Measurements from ENCODE around the gene AUTS2.

The AUTS2 gene

DNA sequence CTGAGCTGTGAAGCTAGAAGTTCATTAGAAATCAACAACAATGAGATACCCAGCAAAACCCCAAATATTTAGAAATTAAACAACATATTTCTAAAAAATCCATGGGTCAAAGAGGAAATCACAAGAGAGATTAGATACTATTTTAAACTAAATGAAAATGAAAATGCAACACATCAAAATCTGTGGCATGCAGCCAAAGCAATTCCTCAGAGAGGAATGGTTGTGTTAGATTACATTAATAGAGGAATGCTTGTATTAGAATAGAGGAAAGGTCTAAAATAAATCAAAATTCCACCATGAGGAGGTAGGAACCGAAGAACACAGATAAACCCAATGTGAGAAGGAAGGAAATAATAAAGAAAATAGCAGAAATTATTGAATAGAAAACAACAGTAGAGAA is 891.5 kb downstream of the AUTS2 start:
- H3K9me3 ChIP-seq (ENCODE audit: control insufficient read depth in 5 of 5, low read length in 5 of 5), result peaks cover 0 to 3% (median 0%) of the 10 kb centered on the region in 5 donors
- no peak overlapping the region for H3K27ac ChIP-seq (ENCODE audit: low read depth, low read length)
- no peak overlapping the region for H3K9ac ChIP-seq (ENCODE audit: low read length in 5 of 5)
- no peaks in the 10 kb centered on the region for H3K27me3 ChIP-seq (ENCODE audit: control insufficient read depth in 5 of 5, insufficient read depth in 4 of 5, low read length in 5 of 5)
- H3K36me3 ChIP-seq (ENCODE audit: control insufficient read depth in 5 of 5, insufficient read depth in 5 of 5, low read length in 5 of 5), result no peaks in the 10 kb centered on the region
- peaks cover 0 to 11% (median 7%) of the 10 kb centered on the region in 5 donors for H3K4me1 ChIP-seq (ENCODE audit: control insufficient read depth in 5 of 5, insufficient read depth in 5 of 5, low read length in 5 of 5)
- no peak overlapping the region for H3K4me3 ChIP-seq (ENCODE audit: low read depth in 1 of 5, low read length in 5 of 5)

DNA sequence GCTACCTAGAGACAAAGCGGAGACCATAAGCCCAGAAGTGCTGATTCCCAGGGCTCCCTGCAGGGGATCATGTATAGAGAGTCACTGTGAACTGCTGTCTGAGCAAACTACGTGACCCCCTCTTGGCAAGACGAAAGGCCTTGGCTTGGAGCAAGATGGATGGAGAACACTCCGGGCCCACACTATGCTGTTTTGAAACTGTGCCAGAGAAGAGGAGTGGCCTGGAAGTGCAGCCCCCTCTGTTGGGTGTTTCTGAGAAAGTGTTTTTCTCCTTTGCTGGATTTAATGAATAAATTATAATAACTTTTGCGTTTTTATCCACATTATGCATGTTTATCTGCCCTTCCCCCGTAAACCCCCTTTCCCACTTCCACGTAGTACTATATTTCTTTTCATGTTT is 894.4 kb downstream of the AUTS2 start:
- H3K4me1 ChIP-seq (ENCODE audit: control insufficient read depth in 5 of 5, insufficient read depth in 5 of 5, low read length in 5 of 5), result peaks cover 0 to 11% (median 7%) of the 10 kb centered on the region in 5 donors
- H3K9me3 ChIP-seq (ENCODE audit: control insufficient read depth in 5 of 5, low read length in 5 of 5), result peaks cover 0 to 2% (median 0%) of the 10 kb centered on the region in 5 donors
- H3K9ac ChIP-seq (ENCODE audit: low read length in 5 of 5), result no peak overlapping the region
- H3K4me3 ChIP-seq (ENCODE audit: low read depth in 1 of 5, low read length in 5 of 5), result no peak overlapping the region
- no peaks in the 10 kb centered on the region for H3K27me3 ChIP-seq (ENCODE audit: control insufficient read depth in 5 of 5, insufficient read depth in 4 of 5, low read length in 5 of 5)
- peaks cover 0 to 2% (median 0%) of the 10 kb centered on the region in 5 donors for H3K36me3 ChIP-seq (ENCODE audit: control insufficient read depth in 5 of 5, insufficient read depth in 5 of 5, low read length in 5 of 5)
- no peak overlapping the region for H3K27ac ChIP-seq (ENCODE audit: low read depth, low read length)

GRCh38 chr7:70494225-70495032 is 896.2 kb downstream of the AUTS2 start:
- Histone ChIP-seq H3K4me3 (ENCODE audit: low read depth in 1 of 5, low read length in 5 of 5) (no peak overlapping the region), H3K9me3 (ENCODE audit: control insufficient read depth in 5 of 5, low read length in 5 of 5) (peaks cover 0 to 2% (median 0%) of the 10 kb centered on the region in 5 donors), H3K27ac (ENCODE audit: low read depth, low read length) (no peak overlapping the region), H3K36me3 (ENCODE audit: control insufficient read depth in 5 of 5, insufficient read depth in 5 of 5, low read length in 5 of 5) (peaks cover 0 to 2% (median 0%) of the 10 kb centered on the region in 5 donors), H3K9ac (ENCODE audit: low read length in 5 of 5) (no peak overlapping the region), H3K4me1 (ENCODE audit: control insufficient read depth in 5 of 5, insufficient read depth in 5 of 5, low read length in 5 of 5) (peaks cover 0 to 9% (median 4%) of the 10 kb centered on the region in 5 donors), H3K27me3 (ENCODE audit: control insufficient read depth in 5 of 5, insufficient read depth in 4 of 5, low read length in 5 of 5) (no peaks in the 10 kb centered on the region)

GRCh38 chr7:70495033-70495376 is 896.7 kb downstream of the AUTS2 start:
- Histone ChIP-seq H3K27me3 (ENCODE audit: control insufficient read depth in 5 of 5, insufficient read depth in 4 of 5, low read length in 5 of 5) (no peaks in the 10 kb centered on the region), H3K9me3 (ENCODE audit: control insufficient read depth in 5 of 5, low read length in 5 of 5) (peaks cover 0 to 2% (median 0%) of the 10 kb centered on the region in 5 donors), H3K9ac (ENCODE audit: low read length in 5 of 5) (no peak overlapping the region), H3K36me3 (ENCODE audit: control insufficient read depth in 5 of 5, insufficient read depth in 5 of 5, low read length in 5 of 5) (peaks cover 0 to 2% (median 0%) of the 10 kb centered on the region in 5 donors), H3K4me3 (ENCODE audit: low read depth in 1 of 5, low read length in 5 of 5) (no peak overlapping the region), H3K27ac (ENCODE audit: low read depth, low read length) (no peak overlapping the region), H3K4me1 (ENCODE audit: control insufficient read depth in 5 of 5, insufficient read depth in 5 of 5, low read length in 5 of 5) (peaks cover 0 to 3% (median 0%) of the 10 kb centered on the region in 5 donors)

DNA sequence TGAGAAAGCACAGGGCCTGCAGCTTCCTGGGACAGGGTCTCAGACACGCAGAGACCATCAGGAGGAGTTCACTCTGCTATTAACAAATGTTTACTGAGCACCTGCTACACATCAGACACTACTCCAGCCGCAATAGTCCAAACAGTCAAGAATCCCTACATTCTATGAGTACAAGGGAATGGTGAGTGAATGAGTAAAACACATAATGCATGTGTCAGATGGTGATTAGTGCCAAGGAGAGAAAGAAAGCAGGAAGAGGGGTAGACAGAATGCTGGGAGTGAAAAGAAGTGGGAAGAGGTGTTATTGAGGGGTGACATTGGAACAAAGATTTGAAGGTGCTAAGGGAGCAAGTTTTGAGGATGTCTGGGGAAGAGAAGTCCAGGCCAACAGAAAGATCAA is 899.5 kb downstream of the AUTS2 start:
- Histone ChIP-seq H3K9me3 (ENCODE audit: control insufficient read depth in 5 of 5, low read length in 5 of 5) (peaks cover 0 to 2% (median 0%) of the 10 kb centered on the region in 5 donors), H3K4me1 (ENCODE audit: control insufficient read depth in 5 of 5, insufficient read depth in 5 of 5, low read length in 5 of 5) (no peaks in the 10 kb centered on the region), H3K27ac (ENCODE audit: low read depth, low read length) (no peak overlapping the region), H3K36me3 (ENCODE audit: control insufficient read depth in 5 of 5, insufficient read depth in 5 of 5, low read length in 5 of 5) (peaks cover 0 to 2% (median 0%) of the 10 kb centered on the region in 5 donors), H3K9ac (ENCODE audit: low read length in 5 of 5) (no peak overlapping the region), H3K4me3 (ENCODE audit: low read depth in 1 of 5, low read length in 5 of 5) (no peak overlapping the region), H3K27me3 (ENCODE audit: control insufficient read depth in 5 of 5, insufficient read depth in 4 of 5, low read length in 5 of 5) (no peaks in the 10 kb centered on the region)

- Histone ChIP-seq H3K9ac (ENCODE audit: low read length in 5 of 5) (no peak overlapping the region), H3K27ac (ENCODE audit: low read depth, low read length) (no peak overlapping the region), H3K36me3 (ENCODE audit: control insufficient read depth in 5 of 5, insufficient read depth in 5 of 5, low read length in 5 of 5) (peaks cover 0 to 2% (median 0%) of the 10 kb centered on the region in 5 donors), H3K4me1 (ENCODE audit: control insufficient read depth in 5 of 5, insufficient read depth in 5 of 5, low read length in 5 of 5) (no peaks in the 10 kb centered on the region), H3K27me3 (ENCODE audit: control insufficient read depth in 5 of 5, insufficient read depth in 4 of 5, low read length in 5 of 5) (no peaks in the 10 kb centered on the region), H3K4me3 (ENCODE audit: low read depth in 1 of 5, low read length in 5 of 5) (no peak overlapping the region), H3K9me3 (ENCODE audit: control insufficient read depth in 5 of 5, low read length in 5 of 5) (no peaks in the 10 kb centered on the region)
These were observed 900.1 kb downstream of the AUTS2 start for GRCh38 chr7:70498232-70498992.

DNA sequence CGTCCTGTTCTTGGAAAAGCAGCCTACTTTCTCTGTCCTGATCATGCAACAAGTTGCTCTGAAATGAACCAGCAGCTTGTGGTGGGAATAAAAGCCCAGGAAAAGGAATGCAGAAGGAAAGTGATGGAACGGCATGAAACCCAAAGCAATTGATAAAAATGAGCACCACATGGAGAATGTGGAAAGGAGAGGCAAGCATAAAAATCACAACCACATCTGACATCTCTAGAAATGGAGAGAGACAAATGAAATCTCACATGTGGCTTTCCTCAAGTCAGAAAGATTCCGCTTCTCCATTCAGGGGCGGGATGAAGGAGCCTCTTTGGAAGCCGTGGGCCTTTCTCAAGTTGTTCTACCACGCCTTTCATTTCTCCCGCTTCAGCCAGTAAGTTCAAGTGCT is 902.0 kb downstream of the AUTS2 start:
- Histone ChIP-seq H3K9ac (ENCODE audit: low read length in 5 of 5) (no peak overlapping the region), H3K4me1 (ENCODE audit: control insufficient read depth in 5 of 5, insufficient read depth in 5 of 5, low read length in 5 of 5) (no peaks in the 10 kb centered on the region), H3K36me3 (ENCODE audit: control insufficient read depth in 5 of 5, insufficient read depth in 5 of 5, low read length in 5 of 5) (peaks cover 0 to 2% (median 0%) of the 10 kb centered on the region in 5 donors), H3K4me3 (ENCODE audit: low read depth in 1 of 5, low read length in 5 of 5) (no peak overlapping the region), H3K27me3 (ENCODE audit: control insufficient read depth in 5 of 5, insufficient read depth in 4 of 5, low read length in 5 of 5) (no peaks in the 10 kb centered on the region), H3K9me3 (ENCODE audit: control insufficient read depth in 5 of 5, low read length in 5 of 5) (no peaks in the 10 kb centered on the region), H3K27ac (ENCODE audit: low read depth, low read length) (no peak overlapping the region)

DNA sequence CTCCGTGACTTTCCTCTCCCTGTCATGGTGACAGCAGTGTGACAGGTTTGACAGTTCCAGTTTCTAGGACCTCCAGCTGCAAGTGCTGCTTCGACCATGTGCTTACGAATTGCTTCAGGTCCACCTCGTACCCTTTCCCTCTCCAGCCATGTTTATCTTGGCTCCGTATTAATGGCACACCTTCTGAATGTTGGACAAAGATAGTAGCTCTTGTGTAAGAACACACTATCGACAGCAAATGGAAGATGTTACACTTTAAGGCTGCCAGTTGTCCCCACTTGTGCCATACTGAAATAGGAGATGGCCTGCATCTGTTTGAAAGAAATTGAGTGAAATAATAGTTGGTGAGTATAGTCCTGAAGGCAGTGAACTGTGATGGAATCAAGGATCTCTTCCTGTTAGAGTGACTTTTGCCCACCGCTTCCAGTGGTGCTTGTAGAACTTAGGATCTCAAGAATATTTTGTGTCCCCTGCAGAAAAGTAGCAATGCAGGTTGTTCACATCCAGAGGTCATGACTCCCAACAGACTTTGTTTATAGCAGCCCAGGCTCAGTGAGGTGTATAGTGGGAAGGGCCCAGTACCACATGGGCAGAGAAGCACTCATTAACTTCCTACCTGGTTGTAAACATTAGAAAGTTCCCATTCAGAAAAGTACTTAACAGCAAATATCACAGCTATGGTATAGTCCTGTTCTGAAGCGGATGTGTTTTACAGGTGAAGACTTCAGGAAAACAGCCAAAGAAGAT is 904.0 kb downstream of the AUTS2 start:
- Histone ChIP-seq H3K27me3 (ENCODE audit: control insufficient read depth in 5 of 5, insufficient read depth in 4 of 5, low read length in 5 of 5) (no peaks in the 10 kb centered on the region), H3K4me1 (ENCODE audit: control insufficient read depth in 5 of 5, insufficient read depth in 5 of 5, low read length in 5 of 5) (no peaks in the 10 kb centered on the region), H3K27ac (ENCODE audit: low read depth, low read length) (no peak overlapping the region), H3K36me3 (ENCODE audit: control insufficient read depth in 5 of 5, insufficient read depth in 5 of 5, low read length in 5 of 5) (no peaks in the 10 kb centered on the region), H3K4me3 (ENCODE audit: low read depth in 1 of 5, low read length in 5 of 5) (no peak overlapping the region), H3K9me3 (ENCODE audit: control insufficient read depth in 5 of 5, low read length in 5 of 5) (no peaks in the 10 kb centered on the region), H3K9ac (ENCODE audit: low read length in 5 of 5) (no peak overlapping the region)

GRCh38 chr7:70504254-70504653 is 906.0 kb downstream of the AUTS2 start:
- Histone ChIP-seq H3K27ac (ENCODE audit: low read depth, low read length) (no peak overlapping the region), H3K4me3 (ENCODE audit: low read depth in 1 of 5, low read length in 5 of 5) (no peak overlapping the region), H3K4me1 (ENCODE audit: control insufficient read depth in 5 of 5, insufficient read depth in 5 of 5, low read length in 5 of 5) (peaks cover 0 to 2% (median 0%) of the 10 kb centered on the region in 5 donors), H3K27me3 (ENCODE audit: control insufficient read depth in 5 of 5, insufficient read depth in 4 of 5, low read length in 5 of 5) (no peaks in the 10 kb centered on the region), H3K9ac (ENCODE audit: low read length in 5 of 5) (no peak overlapping the region), H3K36me3 (ENCODE audit: control insufficient read depth in 5 of 5, insufficient read depth in 5 of 5, low read length in 5 of 5) (no peaks in the 10 kb centered on the region), H3K9me3 (ENCODE audit: control insufficient read depth in 5 of 5, low read length in 5 of 5) (no peaks in the 10 kb centered on the region)
